CD14-positive monocyte (primary cell): Measurements from ENCODE around the gene ADK. TPM values are rescaled to one million over a fixed set of nuclear protein-coding genes. Genes with fewer than 3 reads are reported as not detected.

Experiments used
- DNase-seq, 3 donors: peaks; one replicate each; pipeline ENCODE4 v3.0.0-alpha.2; 2011 to 2022
- H2AFZ ChIP-seq: 2 replicates; pipeline ENCODE4 v1.6.0; 2012; ENCODE audit warnings: mild to moderate bottlenecking, low read depth, low read length, inconsistent platforms; ENCODE audit not compliant: insufficient read depth, poor library complexity, severe bottlenecking
- H3K27ac ChIP-seq, 2 donors: 1 replicate in 1 of 2; 2 replicates in 1 of 2; pipeline ENCODE4 v1.5.1; 2012 to 2013; ENCODE audit warnings: low read length in 2 of 2, control low read depth in 1 of 2, inconsistent platforms in 1 of 2, low read depth in 1 of 2, mild to moderate bottlenecking in 1 of 2
- H3K27me3 ChIP-seq, 2 donors: one replicate each; pipeline versions ENCODE4 v1.6.0 to v1.6.1; 2011 to 2013; ENCODE audit warnings: low read length in 2 of 2; ENCODE audit not compliant: control insufficient read depth in 2 of 2, insufficient read depth in 2 of 2
- H3K36me3 ChIP-seq, 2 donors: replicated peaks in 1 of 2; 1 replicate in 1 of 2; 2 replicates in 1 of 2; pipeline versions ENCODE4 v1.5.1 to v1.6.1; 2012 to 2013; ENCODE audit warnings: low read length in 2 of 2, control low read depth in 1 of 2, inconsistent platforms in 1 of 2, mild to moderate bottlenecking in 1 of 2; ENCODE audit not compliant: insufficient read depth in 2 of 2, control insufficient read depth in 1 of 2
- H3K4me1 ChIP-seq, 2 donors: 1 replicate in 1 of 2; 2 replicates in 1 of 2; pipeline versions ENCODE4 v1.5.1 to v1.6.1; 2012 to 2013; ENCODE audit warnings: low read length in 2 of 2, control low read depth in 1 of 2, inconsistent platforms in 1 of 2, mild to moderate bottlenecking in 1 of 2, moderate library complexity in 1 of 2; ENCODE audit not compliant: insufficient read depth in 2 of 2, control insufficient read depth in 1 of 2
- H3K4me2 ChIP-seq: replicated peaks from 2 replicates; pipeline ENCODE3; 2012; ENCODE audit warnings: low read length, moderate library complexity, mild to moderate bottlenecking; ENCODE audit not compliant: poor library complexity, severe bottlenecking; ENCODE audit errors: extremely low read depth
- H3K4me3 ChIP-seq, 3 experiments: fragments of 200-600 bp in 1 of 3; sonication (generic) in 1 of 3; replicated peaks in 1 of 3; 1 replicate in 2 of 3; 2 replicates in 1 of 3; pipeline ENCODE4 v1.5.1; 2011 to 2013; ENCODE audit warnings: low read length in 3 of 3, mild to moderate bottlenecking in 3 of 3, control low read depth in 2 of 3, low read depth in 2 of 3, inconsistent platforms in 1 of 3, moderate library complexity in 1 of 3
- H3K79me2 ChIP-seq: 2 replicates; pipeline ENCODE4 v1.6.0; 2012; ENCODE audit warnings: mild to moderate bottlenecking, control low read depth, inconsistent platforms, low read length, moderate library complexity; ENCODE audit not compliant: insufficient read depth
- H3K9ac ChIP-seq: 2 replicates; pipeline ENCODE4 v1.6.0; 2017; ENCODE audit warnings: low read length, mild to moderate bottlenecking; ENCODE audit not compliant: insufficient read depth, poor library complexity, severe bottlenecking
- H3K9me3 ChIP-seq, 2 donors: replicated peaks in 1 of 2; 1 replicate in 1 of 2; 2 replicates in 1 of 2; pipeline versions ENCODE4 v1.5.1 to v1.6.1; 2012 to 2013; ENCODE audit warnings: low read length in 2 of 2, control low read depth in 1 of 2; ENCODE audit not compliant: control insufficient read depth in 1 of 2, insufficient read depth in 1 of 2
- H4K20me1 ChIP-seq: 2 replicates; pipeline ENCODE4 v1.6.0; 2012; ENCODE audit warnings: mild to moderate bottlenecking, low read length, control low read depth, moderate library complexity; ENCODE audit not compliant: insufficient read depth
- H3K27ac Mint-ChIP-seq, 7 donors: one replicate each; pipeline ENCODE4 v1.8.0; 2020; ENCODE audit warnings: mild to moderate bottlenecking in 7 of 7, mixed read lengths in 7 of 7, moderate library complexity in 6 of 7, inconsistent platforms in 2 of 7
- H3K27me3 Mint-ChIP-seq, 3 donors: one replicate each; pipeline ENCODE4 v1.8.0; 2021 to 2022; ENCODE audit warnings: low read depth in 3 of 3, mild to moderate bottlenecking in 3 of 3, mixed read lengths in 3 of 3, moderate library complexity in 3 of 3, inconsistent platforms in 1 of 3
- H3K36me3 Mint-ChIP-seq, 2 donors: one replicate each; pipeline ENCODE4 v1.8.0; 2020; ENCODE audit warnings: mixed read lengths in 2 of 2, inconsistent platforms in 1 of 2, mild to moderate bottlenecking in 1 of 2
- H3K4me1 Mint-ChIP-seq: one replicate; pipeline ENCODE4 v1.8.0; 2020; ENCODE audit warnings: mild to moderate bottlenecking, mixed read lengths
- H3K4me3 Mint-ChIP-seq, 2 donors: one replicate each; pipeline ENCODE4 v1.8.0; 2020; ENCODE audit warnings: mild to moderate bottlenecking in 2 of 2, mixed read lengths in 2 of 2, moderate library complexity in 1 of 2
- H3K9me3 Mint-ChIP-seq, 7 donors: one replicate each; pipeline ENCODE4 v1.8.0; 2020 to 2022; ENCODE audit warnings: mixed read lengths in 7 of 7, mild to moderate bottlenecking in 6 of 7, moderate library complexity in 6 of 7, inconsistent platforms in 2 of 7
- WGBS: methylation state at CpG from one replicate; pipeline ENCODE4 v1.1.5; 2013; ENCODE audit warnings: missing lambda C conversion rate; ENCODE audit not compliant: insufficient coverage; 5-methylcytosine and 5-hydroxymethylcytosine counted together
- intact Hi-C, 2 donors: fragments of 100-400 bp; cut with micrococcal nuclease; formaldehyde crosslinking; loops; one replicate each; pipeline versions ENCODE4 v1.15.0 to v1.15.1; 2023
- polyA plus RNA-seq, 3 donors: library from polyadenylated mRNA; depleted of rRNA in 1 of 3; unstranded in 2 of 3; stranded (reverse) in 1 of 3; fragments of 300-500 nt in 2 of 3; fragments of >200 nt in 1 of 3; fragmentation: Illumina TruSeq in 2 of 3; gene quantifications; 1 replicate in 2 of 3; 2 replicates in 1 of 3; pipeline ENCODE4 v1.2.3, GENCODE V29; 2012 to 2021
- TF ChIP-seq, protein P1 (sequence below): fragments of 200-600 bp; IDR thresholded peaks from one replicate; pipeline ENCODE4 v1.8.0; 2022; ENCODE audit warnings: antibody characterized with exemption, mild to moderate bottlenecking

Gene ADK
- polyA plus RNA-seq, 3 donors: 6.4 to 38.2 (median 35.7) TPM

DNA sequence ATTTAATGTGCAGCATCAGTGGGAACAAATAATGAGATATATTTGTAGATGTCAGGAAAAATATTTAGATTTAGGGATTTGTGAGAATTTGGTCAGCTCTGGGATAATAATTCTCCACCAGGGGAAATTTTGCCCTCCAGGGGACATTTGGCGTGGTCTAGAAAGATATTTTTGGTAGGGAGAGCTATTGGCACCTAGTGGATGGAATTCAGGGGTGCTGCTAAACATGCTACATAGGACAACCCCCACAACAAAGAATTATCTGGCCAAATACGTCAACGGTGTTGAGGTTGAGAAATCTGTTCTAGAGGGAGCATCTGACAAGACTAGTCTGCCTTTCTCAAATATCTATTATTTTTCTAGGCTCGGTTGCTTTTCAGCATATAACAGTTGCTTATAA lies 2.1 kb downstream of the ADK start:
- H3K36me3 Mint-ChIP-seq: peaks cover 1% of the 10 kb centered on the region in 2 donors
- peaks cover 41% of the 10 kb centered on the region for H3K4me1 Mint-ChIP-seq
- Histone ChIP-seq H3K9me3 (no peaks in the 10 kb centered on the region), H4K20me1 (peaks cover 6% of the 10 kb centered on the region), H3K4me3 (no peak overlapping the region), H3K4me1 (peaks cover 32 to 37% of the 10 kb centered on the region in 2 donors), H3K27ac (no peak overlapping the region), H3K9ac (no peak overlapping the region), H3K79me2 (peaks cover 74% of the 10 kb centered on the region), H3K4me2 (no peak overlapping the region), H3K36me3 (peaks cover 1 to 4% of the 10 kb centered on the region in 2 donors), H3K27me3 (no peaks in the 10 kb centered on the region), H2AFZ (no peak overlapping the region)
- no peak for DNase-seq
- H3K27me3 Mint-ChIP-seq: no peaks in the 10 kb centered on the region
- TF ChIP-seq, protein P1, sequence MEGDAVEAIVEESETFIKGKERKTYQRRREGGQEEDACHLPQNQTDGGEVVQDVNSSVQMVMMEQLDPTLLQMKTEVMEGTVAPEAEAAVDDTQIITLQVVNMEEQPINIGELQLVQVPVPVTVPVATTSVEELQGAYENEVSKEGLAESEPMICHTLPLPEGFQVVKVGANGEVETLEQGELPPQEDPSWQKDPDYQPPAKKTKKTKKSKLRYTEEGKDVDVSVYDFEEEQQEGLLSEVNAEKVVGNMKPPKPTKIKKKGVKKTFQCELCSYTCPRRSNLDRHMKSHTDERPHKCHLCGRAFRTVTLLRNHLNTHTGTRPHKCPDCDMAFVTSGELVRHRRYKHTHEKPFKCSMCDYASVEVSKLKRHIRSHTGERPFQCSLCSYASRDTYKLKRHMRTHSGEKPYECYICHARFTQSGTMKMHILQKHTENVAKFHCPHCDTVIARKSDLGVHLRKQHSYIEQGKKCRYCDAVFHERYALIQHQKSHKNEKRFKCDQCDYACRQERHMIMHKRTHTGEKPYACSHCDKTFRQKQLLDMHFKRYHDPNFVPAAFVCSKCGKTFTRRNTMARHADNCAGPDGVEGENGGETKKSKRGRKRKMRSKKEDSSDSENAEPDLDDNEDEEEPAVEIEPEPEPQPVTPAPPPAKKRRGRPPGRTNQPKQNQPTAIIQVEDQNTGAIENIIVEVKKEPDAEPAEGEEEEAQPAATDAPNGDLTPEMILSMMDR: peak; percentile 11
- no CpG with 5 or more reads among the region's 4 CpGs for WGBS
- no peaks in the 10 kb centered on the region for H3K9me3 Mint-ChIP-seq
- H3K4me3 Mint-ChIP-seq: no peak overlapping the region
- no peak overlapping the region for H3K27ac Mint-ChIP-seq
- intact Hi-C loops: loop anchor here (5.0 to 10.0 kb wide), 5 partner anchors 34 to 672 kb away; partner anchors contain the start of gene KAT6B (in 2 of the 2)

DNA sequence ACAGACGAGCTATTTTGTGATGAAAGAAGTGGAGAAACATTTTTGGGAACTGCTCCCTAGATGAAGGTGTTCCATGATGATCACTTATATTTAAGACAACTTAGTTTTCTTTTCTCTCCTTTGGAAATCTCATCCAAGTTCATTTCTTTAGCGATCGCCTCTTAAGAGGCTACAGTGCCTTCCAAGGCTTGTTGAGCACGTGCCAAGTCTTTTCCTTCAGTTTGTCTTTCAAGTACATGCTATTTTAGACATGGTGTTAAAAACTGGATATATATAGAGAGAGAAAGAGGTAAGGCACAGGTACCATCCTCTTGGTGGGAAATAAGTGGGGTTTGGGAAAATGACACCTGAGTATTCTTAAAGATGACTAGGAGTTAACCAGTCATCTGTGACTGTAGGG lies 2.7 kb downstream of the ADK start:
- no peaks in the 10 kb centered on the region for H3K27me3 ChIP-seq
- no peak overlapping the region for H3K4me3 ChIP-seq
- H3K4me2 ChIP-seq: no peak overlapping the region
- H3K36me3 Mint-ChIP-seq: peaks cover 0 to 1% of the 10 kb centered on the region in 2 donors
- H4K20me1 ChIP-seq: peaks cover under 1% of the 10 kb centered on the region
- peaks cover 68% of the 10 kb centered on the region for H3K79me2 ChIP-seq
- no peaks in the 10 kb centered on the region for H3K27me3 Mint-ChIP-seq
- H3K9me3 Mint-ChIP-seq: no peaks in the 10 kb centered on the region
- TF ChIP-seq, protein P1: no peak
- H3K36me3 ChIP-seq: no peaks in the 10 kb centered on the region
- no peaks in the 10 kb centered on the region for H3K9me3 ChIP-seq
- H3K9ac ChIP-seq: no peak overlapping the region
- DNase-seq: no peak
- no peak overlapping the region for H3K4me3 Mint-ChIP-seq
- H3K27ac Mint-ChIP-seq: no peak overlapping the region
- H3K4me1 Mint-ChIP-seq: peaks cover 37% of the 10 kb centered on the region
- intact Hi-C loops: loop anchor here (5.0 to 10.0 kb wide), 5 partner anchors 34 to 671 kb away; partner anchors contain the start of gene KAT6B (in 2 of the 2)
- H2AFZ ChIP-seq: no peak overlapping the region
- peaks cover 32 to 36% of the 10 kb centered on the region in 2 donors for H3K4me1 ChIP-seq
- no CpG with 5 or more reads among the region's 4 CpGs for WGBS
- H3K27ac ChIP-seq: no peak overlapping the region
